Lower leg skin (tissue), 3 donors: Measurements from ENCODE around the gene MAP4.

ENCODE experiments used
- CTCF ChIP-seq, 3 donors: fragments of 450-650 bp; IDR thresholded peaks; one replicate each; pipeline ENCODE4 v1.5.1; 2016; ENCODE audit warnings: antibody characterized with exemption in 3 of 3, mild to moderate bottlenecking in 3 of 3, moderate library complexity in 2 of 3
- POLR2A ChIP-seq, 2 donors: fragments of 450-650 bp; IDR thresholded peaks; one replicate each; pipeline ENCODE4 v1.6.1; 2016 to 2017; ENCODE audit warnings: antibody characterized with exemption in 2 of 2, mild to moderate bottlenecking in 1 of 2, moderate library complexity in 1 of 2

DNA sequence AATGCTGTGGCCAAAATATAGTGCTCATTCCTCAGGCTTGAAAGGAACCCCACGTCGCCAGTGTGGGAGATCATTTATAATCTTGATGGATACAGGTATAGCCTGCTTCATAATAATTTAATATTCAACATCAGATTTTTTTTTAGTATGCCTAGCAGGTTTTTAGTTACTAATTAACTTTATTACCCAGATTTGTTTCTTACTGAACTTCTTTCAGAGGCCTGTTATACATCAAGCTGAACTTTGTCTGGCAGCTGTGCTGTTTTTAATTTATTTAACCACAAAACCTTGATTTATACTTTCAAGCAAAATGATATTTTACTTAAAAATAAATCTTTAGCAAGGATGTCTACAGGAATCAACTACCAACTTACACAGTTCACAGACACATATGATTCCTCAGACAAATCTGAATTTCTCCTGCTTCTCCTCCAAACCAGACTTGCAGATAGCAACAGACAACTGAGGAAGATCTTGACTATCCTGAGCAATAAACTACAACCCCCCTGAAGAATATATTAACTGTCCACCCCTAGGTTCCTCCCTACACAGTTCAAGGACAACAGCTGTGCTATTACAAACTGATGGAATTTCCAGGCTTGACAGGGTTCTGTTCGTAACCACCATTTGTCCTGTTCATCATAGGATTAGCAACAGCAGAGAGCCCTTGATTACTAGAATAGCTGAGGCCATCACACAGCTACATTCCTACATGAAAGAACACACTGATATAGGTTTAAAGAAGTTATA is 610 bp downstream of the MAP4 start:
- TF ChIP-seq CTCF (IDR thresholded peaks at IDR 0.05) (no peak), POLR2A (IDR thresholded peaks at IDR 0.05) (no peak)
